ENCODE measurements around the gene BCAT1.

GRCh38 chr12:24768415-24768814, 180.5 kb downstream of the BCAT1 start:
- TF ChIP-seq CBX3 (IDR thresholded peaks at IDR 0.05; ENCODE audit: low read depth) (no peak), EZH2 (IDR thresholded peaks at IDR 0.05) (no peak), CTCF (IDR thresholded peaks at IDR 0.05 in 2 of 3, conservative IDR thresholded peaks at IDR 0.05 in 1 of 3; ENCODE audit: borderline replicate concordance in 1 of 3, insufficient read depth in 1 of 3, low read depth in 2 of 3, low read length in 2 of 3) (no peak), REST (IDR thresholded peaks at IDR 0.05; ENCODE audit: low read depth) (no peak), RAD21 (IDR thresholded peaks at IDR 0.05; ENCODE audit: low read depth) (no peak)

Data from HCT116 (cell line).